HL-60 (cell line): ENCODE data around the gene PPP1R2C.

Experiments used
- DNase-seq, 2 experiments: peaks; one replicate each; pipeline ENCODE4 v3.0.0-alpha.2; 2010 to 2020; ENCODE audit warnings: low read depth in 1 of 2, low spot score in 1 of 2
- H3K27ac ChIP-seq: fragments of 250-450 bp; sonication (Bioruptor Pico); replicated peaks from 2 replicates; pipeline ENCODE4 v1.5.1; 2020; ENCODE audit warnings: mild to moderate bottlenecking, moderate library complexity
- H3K27me3 ChIP-seq: fragments of 250-450 bp; sonication (Bioruptor Pico); 2 replicates; pipeline ENCODE4 v1.5.1; 2021; ENCODE audit warnings: mild to moderate bottlenecking, moderate library complexity; ENCODE audit not compliant: insufficient read depth, poor library complexity, severe bottlenecking
- H3K4me3 ChIP-seq: replicated peaks from 2 replicates; pipeline ENCODE4 v1.5.1; 2011; ENCODE audit warnings: mild to moderate bottlenecking, control low read depth, low read length; ENCODE audit not compliant: insufficient read depth
- CTCF ChIP-seq: IDR thresholded peaks from one replicate; pipeline ENCODE4 v1.5.1; 2011; ENCODE audit warnings: low read length, control low read depth, inconsistent platforms; ENCODE audit not compliant: insufficient read depth
- GABPA ChIP-seq: IDR thresholded peaks from 2 replicates; pipeline ENCODE4 v1.6.1; 2012; ENCODE audit warnings: low read depth
- POLR2AphosphoS5 ChIP-seq: IDR thresholded peaks from 2 replicates; pipeline ENCODE4 v1.6.1; 2012; ENCODE audit warnings: low read depth
- SPI1 ChIP-seq: IDR thresholded peaks from 2 replicates; pipeline ENCODE4 v1.6.1; 2012; ENCODE audit warnings: low read depth, mild to moderate bottlenecking, borderline replicate concordance
- TF ChIP-seq, protein P1 (sequence below): IDR thresholded peaks from 2 replicates; pipeline ENCODE4 v1.6.1; 2012; ENCODE audit warnings: low read depth; ENCODE audit not compliant: insufficient replicate concordance

The PPP1R2C gene

GRCh38 chrX:42751573-42751972 is 26.4 kb downstream of the PPP1R2C start:
- H3K27ac ChIP-seq, result no peak overlapping the region
- H3K4me3 ChIP-seq, result no peak overlapping the region
- no peak for DNase-seq
- no peaks in the 10 kb centered on the region for H3K27me3 ChIP-seq
- TF ChIP-seq, protein P1, sequence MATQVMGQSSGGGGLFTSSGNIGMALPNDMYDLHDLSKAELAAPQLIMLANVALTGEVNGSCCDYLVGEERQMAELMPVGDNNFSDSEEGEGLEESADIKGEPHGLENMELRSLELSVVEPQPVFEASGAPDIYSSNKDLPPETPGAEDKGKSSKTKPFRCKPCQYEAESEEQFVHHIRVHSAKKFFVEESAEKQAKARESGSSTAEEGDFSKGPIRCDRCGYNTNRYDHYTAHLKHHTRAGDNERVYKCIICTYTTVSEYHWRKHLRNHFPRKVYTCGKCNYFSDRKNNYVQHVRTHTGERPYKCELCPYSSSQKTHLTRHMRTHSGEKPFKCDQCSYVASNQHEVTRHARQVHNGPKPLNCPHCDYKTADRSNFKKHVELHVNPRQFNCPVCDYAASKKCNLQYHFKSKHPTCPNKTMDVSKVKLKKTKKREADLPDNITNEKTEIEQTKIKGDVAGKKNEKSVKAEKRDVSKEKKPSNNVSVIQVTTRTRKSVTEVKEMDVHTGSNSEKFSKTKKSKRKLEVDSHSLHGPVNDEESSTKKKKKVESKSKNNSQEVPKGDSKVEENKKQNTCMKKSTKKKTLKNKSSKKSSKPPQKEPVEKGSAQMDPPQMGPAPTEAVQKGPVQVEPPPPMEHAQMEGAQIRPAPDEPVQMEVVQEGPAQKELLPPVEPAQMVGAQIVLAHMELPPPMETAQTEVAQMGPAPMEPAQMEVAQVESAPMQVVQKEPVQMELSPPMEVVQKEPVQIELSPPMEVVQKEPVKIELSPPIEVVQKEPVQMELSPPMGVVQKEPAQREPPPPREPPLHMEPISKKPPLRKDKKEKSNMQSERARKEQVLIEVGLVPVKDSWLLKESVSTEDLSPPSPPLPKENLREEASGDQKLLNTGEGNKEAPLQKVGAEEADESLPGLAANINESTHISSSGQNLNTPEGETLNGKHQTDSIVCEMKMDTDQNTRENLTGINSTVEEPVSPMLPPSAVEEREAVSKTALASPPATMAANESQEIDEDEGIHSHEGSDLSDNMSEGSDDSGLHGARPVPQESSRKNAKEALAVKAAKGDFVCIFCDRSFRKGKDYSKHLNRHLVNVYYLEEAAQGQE, result no peak
- TF ChIP-seq SPI1 (no peak), GABPA (no peak), POLR2AphosphoS5 (no peak), CTCF (no peak)

- Histone ChIP-seq H3K27ac (no peak overlapping the region), H3K4me3 (no peak overlapping the region), H3K27me3 (no peaks in the 10 kb centered on the region)
- TF ChIP-seq POLR2AphosphoS5 (no peak), SPI1 (no peak), GABPA (no peak), CTCF (no peak)
- TF ChIP-seq, protein P1, result no peak
- DNase-seq, result no peak
These were observed 29.7 kb downstream of the PPP1R2C start for GRCh38 chrX:42748067-42748850.

DNA sequence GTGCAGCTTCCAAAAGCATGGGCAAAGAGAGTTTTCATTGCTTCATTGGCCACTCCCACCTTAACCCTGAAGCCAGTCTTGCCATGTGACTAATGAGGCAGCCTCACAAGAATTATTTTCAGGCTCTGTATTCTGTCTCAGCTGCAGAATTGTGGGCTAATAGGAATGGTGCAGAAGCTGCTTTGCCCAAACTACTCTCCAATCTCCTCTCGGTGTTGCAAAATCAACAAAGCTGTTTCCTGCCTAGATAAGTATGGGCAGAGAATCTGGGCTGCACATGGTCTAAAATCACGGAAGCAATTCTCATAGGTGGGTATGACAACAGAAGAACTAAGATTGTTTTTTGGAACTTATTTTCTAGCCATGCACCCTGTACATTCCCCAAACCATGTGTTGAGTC is 31.4 kb downstream of the PPP1R2C start:
- TF ChIP-seq, protein P1, result no peak
- TF ChIP-seq CTCF (no peak), GABPA (0 out of 2 replicates have a peak, but pooled peaks have one; percentile 15), POLR2AphosphoS5 (peak; percentile 86)
- peak in 1 of 2 experiments; percentile 59 for DNase-seq
- no peak overlapping the region for H3K4me3 ChIP-seq
- no peaks in the 10 kb centered on the region for H3K27me3 ChIP-seq
- H3K27ac ChIP-seq, result no peak overlapping the region
